Transverse colon (tissue), 4 donors: Measurements from ENCODE around the gene SLIT1. TPM values are rescaled to one million over a fixed set of nuclear protein-coding genes. Genes with fewer than 3 reads are reported as not detected.

Experiments
- DNase-seq: peaks from one replicate; pipeline ENCODE4 v3.0.0-alpha.2; 2019
- H3K27ac ChIP-seq, 4 donors: fragments of 200-600 bp; sonication (generic); 2 replicates each; pipeline ENCODE4 v1.5.1; 2016 to 2018; ENCODE audit warnings: inconsistent platforms in 4 of 4
- H3K27me3 ChIP-seq: fragments of 200-600 bp; sonication (generic); 2 replicates; pipeline ENCODE4 v1.5.1; 2017; ENCODE audit warnings: inconsistent platforms
- H3K36me3 ChIP-seq, 4 donors: fragments of 200-600 bp; sonication (generic); 2 replicates each; pipeline ENCODE4 v1.5.1; 2017 to 2019; ENCODE audit warnings: inconsistent platforms in 4 of 4
- H3K4me1 ChIP-seq, 4 donors: fragments of 200-600 bp; sonication (generic); 2 replicates each; pipeline ENCODE4 v1.5.1; 2017 to 2020; ENCODE audit warnings: inconsistent platforms in 4 of 4
- H3K4me3 ChIP-seq, 4 donors: fragments of 200-600 bp; sonication (generic); 1 replicate in 1 of 4; 2 replicates in 3 of 4; pipeline versions ENCODE4 v1.5.1 to v1.6.1; 2017 to 2019; ENCODE audit warnings: inconsistent platforms in 4 of 4
- H3K9me3 ChIP-seq, 2 donors: fragments of 200-600 bp; sonication (generic); 2 replicates each; pipeline ENCODE4 v1.5.1; 2017 to 2019; ENCODE audit warnings: inconsistent platforms in 2 of 2
- EP300 ChIP-seq: sonication (generic); formaldehyde crosslinking; IDR thresholded peaks from one replicate; pipeline ENCODE4 v1.6.1; 2017; ENCODE audit warnings: antibody characterized with exemption, low read depth
- POLR2A ChIP-seq: fragments of 450-650 bp; IDR thresholded peaks from one replicate; pipeline ENCODE4 v1.6.1; 2016; ENCODE audit warnings: antibody characterized with exemption, mild to moderate bottlenecking, moderate library complexity
- POLR2AphosphoS5 ChIP-seq, 3 donors: sonication (generic); formaldehyde crosslinking; IDR thresholded peaks; one replicate each; pipeline ENCODE4 v1.6.1; 2016; ENCODE audit warnings: antibody characterized with exemption in 3 of 3
- WGBS, 2 donors: methylation state at CpG; one replicate each; pipeline ENCODE4 v1.1.5; 2018; ENCODE audit warnings: low coverage in 1 of 2; 5-methylcytosine and 5-hydroxymethylcytosine counted together
- in situ Hi-C, 4 donors: fragments of 200-750 bp; cut with MboI; loops; one replicate each; pipeline versions ENCODE4 v1.15.0 to v1.15.1; 2017; ENCODE audit warnings: low sequenced_read_pairs in 3 of 4, low pct_ligation_motif_present in 1 of 4, low pct_unique_long_range_greater_than_20kb in 1 of 4
- intact Hi-C: fragments of 100-400 bp; cut with DNase I; formaldehyde crosslinking; loops from one replicate; pipeline ENCODE4 v1.15.1; 2023; ENCODE audit warnings: low total_unique reads
- total RNA-seq, 4 donors: library from RNA; depleted of rRNA; stranded (reverse); fragments of >200 nt; gene quantifications; one replicate each; pipeline ENCODE4 v1.1.0, GENCODE V29; 2016
- TF ChIP-seq, protein P1 (sequence below), 5 experiments: fragments of 200-600 bp in 3 of 5; fragments of 450-650 bp in 2 of 5; sonication (generic) in 3 of 5; IDR thresholded peaks; 1 replicate in 2 of 5; 2 replicates in 3 of 5; pipeline ENCODE4 v1.5.1; 2016 to 2017; ENCODE audit warnings: antibody characterized with exemption in 5 of 5, inconsistent platforms in 3 of 5, mild to moderate bottlenecking in 2 of 5, moderate library complexity in 1 of 5

SLIT1 gene
- total RNA-seq, 4 donors from 2014 or later: 0.27 to 1.9 (median 0.32) TPM; not detected in 1

GRCh38 chr10:97124211-97124610, 61.5 kb downstream of the SLIT1 start:
- Histone ChIP-seq H3K4me3 (no peak overlapping the region), H3K27me3 (peaks cover 27% of the 10 kb centered on the region), H3K36me3 (no peaks in the 10 kb centered on the region), H3K27ac (no peak overlapping the region), H3K9me3 (no peaks in the 10 kb centered on the region), H3K4me1 (no peaks in the 10 kb centered on the region)
- DNase-seq: no peak
- in situ Hi-C loops (no loop called here), intact Hi-C loops (no loop called here)
- WGBS, 2 donors: 42 to 69% methylated on average over 2 to 5 of the region's 5 CpGs
- TF ChIP-seq EP300: no peak
- TF ChIP-seq POLR2AphosphoS5 (IDR thresholded peaks at IDR 0.05): no peak
- no peak for TF ChIP-seq POLR2A
- TF ChIP-seq, protein P1, sequence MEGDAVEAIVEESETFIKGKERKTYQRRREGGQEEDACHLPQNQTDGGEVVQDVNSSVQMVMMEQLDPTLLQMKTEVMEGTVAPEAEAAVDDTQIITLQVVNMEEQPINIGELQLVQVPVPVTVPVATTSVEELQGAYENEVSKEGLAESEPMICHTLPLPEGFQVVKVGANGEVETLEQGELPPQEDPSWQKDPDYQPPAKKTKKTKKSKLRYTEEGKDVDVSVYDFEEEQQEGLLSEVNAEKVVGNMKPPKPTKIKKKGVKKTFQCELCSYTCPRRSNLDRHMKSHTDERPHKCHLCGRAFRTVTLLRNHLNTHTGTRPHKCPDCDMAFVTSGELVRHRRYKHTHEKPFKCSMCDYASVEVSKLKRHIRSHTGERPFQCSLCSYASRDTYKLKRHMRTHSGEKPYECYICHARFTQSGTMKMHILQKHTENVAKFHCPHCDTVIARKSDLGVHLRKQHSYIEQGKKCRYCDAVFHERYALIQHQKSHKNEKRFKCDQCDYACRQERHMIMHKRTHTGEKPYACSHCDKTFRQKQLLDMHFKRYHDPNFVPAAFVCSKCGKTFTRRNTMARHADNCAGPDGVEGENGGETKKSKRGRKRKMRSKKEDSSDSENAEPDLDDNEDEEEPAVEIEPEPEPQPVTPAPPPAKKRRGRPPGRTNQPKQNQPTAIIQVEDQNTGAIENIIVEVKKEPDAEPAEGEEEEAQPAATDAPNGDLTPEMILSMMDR (IDR thresholded peaks at IDR 0.05): no peak

DNA sequence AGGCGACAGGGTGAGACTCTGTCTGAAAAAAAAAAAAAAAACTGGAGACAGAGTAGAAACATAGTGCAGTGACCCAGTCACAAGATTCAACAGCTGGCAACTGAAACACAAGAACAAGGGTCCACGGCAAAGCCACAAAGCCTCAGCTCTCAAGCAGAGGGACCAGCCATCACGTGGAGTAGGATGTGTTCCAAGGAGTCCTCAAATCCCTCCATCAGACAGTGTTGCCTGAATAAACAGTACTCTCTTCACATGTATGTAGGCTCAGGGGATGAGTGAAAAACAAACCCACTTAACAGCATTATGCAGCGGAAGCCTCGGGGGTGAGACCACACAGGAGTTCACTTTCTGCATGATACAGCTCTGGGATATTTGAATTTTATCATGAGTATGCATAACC, 62.0 kb downstream of the SLIT1 start:
- in situ Hi-C loops: no loop called here
- H3K9me3 ChIP-seq: no peaks in the 10 kb centered on the region
- DNase-seq: no peak
- no peaks in the 10 kb centered on the region for H3K4me1 ChIP-seq
- TF ChIP-seq, protein P1 (IDR thresholded peaks at IDR 0.05): no peak
- TF ChIP-seq POLR2AphosphoS5 (IDR thresholded peaks at IDR 0.05) (no peak), EP300 (no peak), POLR2A (no peak)
- H3K4me3 ChIP-seq: no peak overlapping the region
- peaks cover 32% of the 10 kb centered on the region for H3K27me3 ChIP-seq
- no peaks in the 10 kb centered on the region for H3K36me3 ChIP-seq
- 45 to 60% methylated on average over 2 to 5 of the region's 5 CpGs for WGBS, 2 donors
- no peak overlapping the region for H3K27ac ChIP-seq
- intact Hi-C loops: no loop called here

DNA sequence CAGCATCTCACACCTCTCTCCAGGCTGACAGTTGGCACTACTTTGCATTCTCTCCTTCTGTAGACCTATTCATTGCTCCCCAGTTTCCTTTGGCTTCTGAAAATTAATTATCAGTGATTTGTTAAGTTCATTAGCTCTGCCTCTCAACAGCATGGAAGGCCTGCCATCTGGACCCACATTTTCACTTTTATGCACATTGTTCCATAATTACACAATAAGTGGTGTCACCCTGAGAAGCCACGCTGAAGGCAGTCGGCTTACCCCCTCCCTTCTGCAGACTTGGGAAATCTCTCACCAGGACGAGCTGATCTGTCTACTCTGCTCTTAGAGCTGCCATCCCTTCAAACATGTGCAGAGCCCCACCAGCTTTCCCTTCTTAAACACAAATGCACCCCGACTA, 64.7 kb downstream of the SLIT1 start:
- Histone ChIP-seq H3K4me1 (no peaks in the 10 kb centered on the region), H3K36me3 (no peaks in the 10 kb centered on the region), H3K9me3 (no peaks in the 10 kb centered on the region), H3K27ac (no peak overlapping the region), H3K4me3 (no peak overlapping the region), H3K27me3 (peaks cover 32% of the 10 kb centered on the region)
- 72 to 78% methylated on average over 3 to 4 of the region's 4 CpGs for WGBS, 2 donors
- no peak for TF ChIP-seq EP300
- in situ Hi-C loops (no loop called here), intact Hi-C loops (no loop called here)
- no peak for DNase-seq

DNA sequence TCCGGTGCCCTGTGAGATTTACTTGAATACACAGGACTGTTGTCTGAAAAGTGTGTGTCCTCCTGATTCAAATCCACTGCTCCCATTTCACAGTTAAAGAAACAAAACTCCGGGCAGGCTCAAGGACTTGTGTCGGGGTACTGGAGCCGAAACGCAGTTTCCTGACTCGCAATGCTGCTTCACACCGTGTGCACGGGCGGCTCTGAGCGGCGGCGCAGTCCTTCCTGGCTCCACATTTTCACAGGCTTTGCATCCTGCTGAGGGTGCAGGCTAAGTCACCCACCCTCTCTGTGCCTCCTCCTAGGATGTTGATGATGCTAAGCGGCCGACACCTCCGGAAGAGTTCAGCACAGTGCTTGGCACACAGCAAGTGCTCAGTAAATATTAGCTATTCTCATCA, 65.4 kb downstream of the SLIT1 start:
- Histone ChIP-seq H3K27ac (no peak overlapping the region), H3K36me3 (no peaks in the 10 kb centered on the region), H3K4me3 (no peak overlapping the region), H3K4me1 (no peaks in the 10 kb centered on the region), H3K27me3 (peaks cover 32% of the 10 kb centered on the region), H3K9me3 (no peaks in the 10 kb centered on the region)
- intact Hi-C loops: no loop called here
- TF ChIP-seq POLR2A (no peak), POLR2AphosphoS5 (IDR thresholded peaks at IDR 0.05) (no peak), EP300 (no peak)
- TF ChIP-seq, protein P1 (IDR thresholded peaks at IDR 0.05): no peak
- in situ Hi-C loops: no loop called here
- 90% methylated on average over 15 of the region's 15 CpGs; no CpG with 5 or more reads in 1 of the 2 donors for WGBS, 2 donors
- no peak for DNase-seq

DNA sequence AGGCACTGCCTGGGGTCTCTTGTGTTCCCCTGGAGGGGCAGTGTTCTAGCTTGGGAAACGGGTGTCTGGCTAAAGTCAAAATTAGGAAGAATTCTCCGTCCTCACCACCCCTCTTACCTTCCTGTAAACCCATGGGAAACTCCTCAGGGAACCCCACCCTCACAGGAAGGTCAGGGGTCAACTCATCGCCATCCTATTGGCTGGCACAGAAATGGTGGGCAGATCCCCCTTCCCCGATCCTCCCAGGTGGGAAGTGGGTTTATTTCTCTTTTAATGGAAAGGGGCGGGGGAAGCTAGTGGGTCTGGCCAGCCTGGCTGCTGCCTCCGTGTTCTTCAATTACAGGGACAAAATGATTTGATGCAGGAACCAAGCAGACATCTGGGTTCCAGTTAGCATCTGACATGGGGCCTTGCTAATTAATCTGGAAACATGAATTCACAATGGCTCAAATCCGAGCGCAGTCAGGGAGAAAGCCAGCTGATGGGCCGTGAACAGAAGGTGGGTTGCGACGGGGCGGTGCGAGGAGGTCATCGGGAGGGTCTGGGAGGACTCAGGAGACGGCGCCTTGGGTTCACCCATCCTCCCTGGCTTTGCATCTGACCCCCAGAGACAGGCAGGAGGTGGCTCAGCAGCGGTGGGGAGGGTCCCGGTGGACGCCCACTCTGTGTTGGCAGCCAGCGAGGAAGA, 66.6 kb downstream of the SLIT1 start:
- peaks cover 27% of the 10 kb centered on the region for H3K27me3 ChIP-seq
- intact Hi-C loops: no loop called here
- no peaks in the 10 kb centered on the region for H3K9me3 ChIP-seq
- H3K36me3 ChIP-seq: no peaks in the 10 kb centered on the region
- in situ Hi-C loops: no loop called here
- no peak overlapping the region for H3K4me3 ChIP-seq
- 76 to 90% methylated on average over 7 to 20 of the region's 20 CpGs for WGBS, 2 donors
- H3K27ac ChIP-seq: no peak overlapping the region
- H3K4me1 ChIP-seq: no peaks in the 10 kb centered on the region
- TF ChIP-seq EP300: no peak
- no peak for TF ChIP-seq POLR2AphosphoS5 (IDR thresholded peaks at IDR 0.05)
- TF ChIP-seq POLR2A: no peak
- TF ChIP-seq, protein P1 (IDR thresholded peaks at IDR 0.05): no peak
- no peak for DNase-seq
